ENCODE data around the gene PKHD1. TPM values are rescaled to one million over a fixed set of nuclear protein-coding genes. Genes with fewer than 3 reads are reported as not detected.

Gene PKHD1
- total and polyA plus RNA-seq, 2 of the 8 experiments (the other 6 are each of a cell fraction or from before 2014, with no cell fraction given) = 0.06 to 0.09 TPM

DNA sequence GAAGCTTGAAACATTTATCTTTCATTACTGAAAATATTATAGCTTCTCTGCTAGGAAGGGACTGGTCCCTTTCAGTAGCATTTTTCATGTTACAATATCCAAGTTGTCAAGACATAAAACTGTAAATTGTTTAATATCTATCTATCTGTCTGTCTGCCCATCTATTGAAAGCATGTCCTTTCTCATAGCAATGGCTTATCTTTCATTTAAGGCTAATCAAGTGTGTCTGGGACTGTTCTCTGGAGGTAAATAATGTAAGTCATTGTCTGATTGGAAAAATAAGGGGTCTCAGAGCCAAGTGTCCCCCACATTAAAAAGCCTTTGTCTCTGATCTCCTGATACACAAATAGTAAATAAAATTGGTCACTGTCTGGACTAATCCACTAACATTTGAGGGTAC is 135.5 kb downstream of the PKHD1 start:
- H3K79me1 ChIP-seq (ENCODE audit: low read depth, low read length) = no peaks in the 10 kb centered on the region
- no peak overlapping the region for H2BK15ac ChIP-seq (ENCODE audit: low read length)
- H2AK5ac ChIP-seq (ENCODE audit: low read depth, low read length) = no peak overlapping the region
- H3K9ac ChIP-seq (replicated peaks in 1 of 4; ENCODE audit: extremely low read depth in 1 of 4, low read depth in 3 of 4, low read length in 3 of 4) = no peak overlapping the region
- H3K14ac ChIP-seq (ENCODE audit: insufficient read length) = no peak overlapping the region
- no peaks in the 10 kb centered on the region for H3K36me3 ChIP-seq (ENCODE audit: control insufficient read depth in 2 of 4, insufficient read depth in 4 of 4, low read length in 3 of 4)
- CTCF ChIA-PET (ENCODE audit: partially characterized antibody) = interaction anchor here (1.1 to 2.1 kb wide), 3 partner anchors 17 to 98 kb away, joined by 3 to 8 read pairs (median 4); no protein-coding TSS in a partner anchor
- no peak for TF ChIP-seq EZH2 (IDR thresholded peaks at IDR 0.05; ENCODE audit: low read depth, low read length, severe bottlenecking)
- TF ChIP-seq NANOG (IDR thresholded peaks at IDR 0.05; ENCODE audit: insufficient read depth, low read depth, low read length, poor library complexity, severe bottlenecking) = no peak
- TF ChIP-seq ATF3 (IDR thresholded peaks at IDR 0.05; ENCODE audit: insufficient read depth, low read depth, low read length) = no peak
- TF ChIP-seq POLR2A (IDR thresholded peaks at IDR 0.05; ENCODE audit: control extremely low read depth in 1 of 2, low read depth in 2 of 2, low read length in 2 of 2) = no peak
- TF ChIP-seq JUN (IDR thresholded peaks at IDR 0.05; ENCODE audit: low read depth, low read length) = no peak
- no peak for TF ChIP-seq MAX (IDR thresholded peaks at IDR 0.05)
- TF ChIP-seq GABPA (IDR thresholded peaks at IDR 0.05; ENCODE audit: borderline replicate concordance, insufficient read depth, low read length) = no peak
- TF ChIP-seq TAF1 (IDR thresholded peaks at IDR 0.05; ENCODE audit: low read depth, low read length) = no peak
- H4K20me1 ChIP-seq (replicated peaks in 1 of 2; ENCODE audit: control insufficient read depth in 1 of 2, insufficient read depth in 2 of 2, low read length in 2 of 2) = no peaks in the 10 kb centered on the region
- POLR2A ChIA-PET (ENCODE audit: partially characterized antibody) = no interaction called here
- no peak overlapping the region for H3K27ac ChIP-seq (ENCODE audit: low read depth, low read length)
- H3K18ac ChIP-seq (ENCODE audit: extremely low read depth, low read length) = no peak overlapping the region
- no peak for FAIRE-seq
- H3K27me3 ChIP-seq (replicated peaks in 1 of 4; ENCODE audit: control insufficient read depth in 3 of 4, extremely low read depth in 1 of 4, insufficient read depth in 3 of 4, low read length in 3 of 4) = no peaks in the 10 kb centered on the region
- H3K4me2 ChIP-seq (ENCODE audit: insufficient read depth in 1 of 2, low read depth in 2 of 2, low read length in 2 of 2) = no peak overlapping the region
- H2BK5ac ChIP-seq (ENCODE audit: low read depth, low read length) = no peak overlapping the region
- H2BK20ac ChIP-seq (ENCODE audit: low read length) = no peak overlapping the region
- H3K9me3 ChIP-seq (ENCODE audit: insufficient read depth in 2 of 2, low read depth in 1 of 2, low read length in 1 of 2) = no peaks in the 10 kb centered on the region
- H3K79me2 ChIP-seq (ENCODE audit: control insufficient read depth in 1 of 2, insufficient read depth in 2 of 2, low read length in 2 of 2) = no peaks in the 10 kb centered on the region
- H3K4me3 ChIP-seq (ENCODE audit: extremely low read depth in 1 of 4, insufficient read depth in 2 of 4, low read depth in 3 of 4, low read length in 4 of 4) = no peak overlapping the region
- no peak overlapping the region for H2AFZ ChIP-seq (ENCODE audit: low read length)
- no peak for DNase-seq (ENCODE audit: low read depth in 1 of 2, low spot score in 2 of 2)
- no peak overlapping the region for H3K4ac ChIP-seq (replicated peaks; ENCODE audit: insufficient read length, low read depth, low read length)
- H2BK12ac ChIP-seq (ENCODE audit: low read depth, low read length) = no peak overlapping the region
- H3K4me1 ChIP-seq (replicated peaks in 1 of 4; ENCODE audit: control insufficient read depth in 3 of 4, insufficient read depth in 4 of 4, low read length in 3 of 4) = no peaks in the 10 kb centered on the region
- H3K23me2 ChIP-seq (ENCODE audit: low read depth, low read length) = no peaks in the 10 kb centered on the region
- no peak overlapping the region for H4K5ac ChIP-seq (ENCODE audit: insufficient read length, low read depth, low read length)
- no peak overlapping the region for H4K91ac ChIP-seq (replicated peaks; ENCODE audit: insufficient read length, low read length)
- H3K23ac ChIP-seq (ENCODE audit: insufficient read length) = no peak overlapping the region
- no peak overlapping the region for H4K8ac ChIP-seq (ENCODE audit: extremely low read depth, insufficient read depth, low read length)
- H2BK120ac ChIP-seq (replicated peaks; ENCODE audit: low read depth, low read length) = no peak overlapping the region
- H3K56ac ChIP-seq (replicated peaks; ENCODE audit: insufficient read length, low read depth, low read length) = no peak overlapping the region

All from H1 (cell line).